Measurements from ENCODE around the gene STX11.
A peak's percentile ranks its signal among the peaks of the same experiment; 100 is the strongest.

Gene STX11

GRCh38 chr6:144143878-144144277 lies 6.4 kb upstream of the STX11 start:
- no peak for DNase-seq

- no peak for DNase-seq
Measured at GRCh38 chr6:144144996-144145395, 5.3 kb upstream of the STX11 start.

GRCh38 chr6:144145541-144145940 lies 4.8 kb upstream of the STX11 start:
- no peak for DNase-seq

GRCh38 chr6:144148886-144149285 lies 1.4 kb upstream of the STX11 start:
- DNase-seq: no peak

GRCh38 chr6:144149558-144149893 lies 791 bp upstream of the STX11 start:
- DNase-seq: no peak

GRCh38 chr6:144150710-144151657 lies 667 bp downstream of the STX11 start:
- peak; percentile 67 for DNase-seq

DNA sequence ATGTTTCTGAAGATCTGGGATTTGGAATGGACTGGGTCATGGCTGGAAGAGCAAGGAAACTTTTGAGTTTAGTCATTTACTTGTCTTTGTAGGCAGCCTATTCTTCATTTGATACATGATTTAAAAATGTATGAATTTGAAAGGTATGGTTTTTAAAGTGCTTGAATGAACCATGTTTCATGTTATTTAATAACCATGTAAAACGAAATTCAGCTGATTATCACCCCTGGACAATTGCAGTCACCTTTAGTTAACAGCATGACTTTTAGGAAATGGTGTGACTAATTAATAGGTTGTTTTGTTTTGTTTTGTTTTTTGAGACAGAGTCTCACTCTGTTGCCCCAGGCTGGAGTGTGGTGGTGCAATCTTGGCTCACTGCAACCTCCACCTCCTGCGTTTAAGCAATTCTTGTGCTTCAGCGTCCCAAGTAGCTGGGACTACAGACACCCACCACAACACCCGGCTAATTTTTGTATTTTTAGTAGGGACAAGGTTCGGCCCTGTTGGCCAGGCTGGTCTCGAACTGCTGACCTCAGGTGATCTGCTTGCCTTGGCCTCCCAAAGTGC lies 2.1 kb downstream of the STX11 start:
- DNase-seq: no peak

- no peak for DNase-seq
Measured at GRCh38 chr6:144153260-144153659, 2.9 kb downstream of the STX11 start.

- no peak for DNase-seq
Measured at GRCh38 chr6:144153971-144154370, 3.7 kb downstream of the STX11 start.

GRCh38 chr6:144155529-144155928 lies 5.2 kb downstream of the STX11 start:
- no peak for DNase-seq

DNA sequence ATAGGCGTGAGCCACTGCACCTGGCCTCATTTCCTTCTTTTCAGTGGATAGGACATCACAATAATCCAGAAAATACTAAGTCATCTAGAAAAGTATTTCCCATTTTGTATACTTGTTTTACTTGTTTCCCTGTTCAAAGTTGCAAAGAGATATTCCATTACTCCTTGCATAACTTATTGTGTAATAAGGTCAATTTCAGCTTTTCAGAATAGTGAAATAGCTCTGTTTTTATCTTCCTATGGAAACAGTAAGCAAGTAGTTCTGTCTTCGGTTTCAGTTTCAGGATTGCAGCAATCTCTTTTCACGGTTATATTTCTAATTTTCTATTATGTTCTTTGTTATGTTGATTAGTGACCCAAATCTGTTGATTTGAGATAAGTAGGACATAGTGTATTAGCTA lies 6.0 kb downstream of the STX11 start:
- no peak for DNase-seq

- no peak for DNase-seq
Measured at GRCh38 chr6:144156991-144157390, 6.7 kb downstream of the STX11 start.

GRCh38 chr6:144158133-144158532 lies 7.8 kb downstream of the STX11 start:
- DNase-seq: no peak

DNA sequence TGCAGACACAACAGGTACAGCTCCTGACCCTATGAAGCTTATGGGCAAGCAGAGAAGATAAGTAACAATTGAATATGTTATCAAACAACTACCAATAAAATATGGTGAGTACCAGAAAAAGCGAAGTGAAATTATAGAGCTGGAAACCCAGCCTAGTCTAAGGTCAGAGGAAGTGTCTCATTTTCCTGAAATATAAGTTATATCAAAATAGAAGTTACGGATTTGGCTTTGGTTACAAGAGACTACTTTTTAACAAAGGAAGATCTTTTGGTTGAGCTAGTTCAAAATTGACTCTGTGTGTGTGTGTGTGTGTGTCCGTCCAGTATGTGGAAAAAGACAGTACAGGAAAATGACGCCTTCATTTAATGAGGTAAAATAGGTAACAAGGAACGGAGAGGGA lies 8.9 kb downstream of the STX11 start:
- no peak for DNase-seq

- no peak for DNase-seq
Measured at GRCh38 chr6:144159742-144160141, 9.4 kb downstream of the STX11 start.

GRCh38 chr6:144160431-144161005 lies 10.2 kb downstream of the STX11 start:
- no peak for DNase-seq

GRCh38 chr6:144161975-144162374 lies 11.7 kb downstream of the STX11 start:
- no peak for DNase-seq

GRCh38 chr6:144162977-144163376 lies 12.7 kb downstream of the STX11 start:
- DNase-seq: no peak

- DNase-seq: no peak
Measured at GRCh38 chr6:144165784-144166183, 15.5 kb downstream of the STX11 start.

- DNase-seq: no peak
Measured at GRCh38 chr6:144170044-144170443, 19.7 kb downstream of the STX11 start.

GRCh38 chr6:144171406-144171805 lies 21.1 kb downstream of the STX11 start:
- no peak for DNase-seq

DNA sequence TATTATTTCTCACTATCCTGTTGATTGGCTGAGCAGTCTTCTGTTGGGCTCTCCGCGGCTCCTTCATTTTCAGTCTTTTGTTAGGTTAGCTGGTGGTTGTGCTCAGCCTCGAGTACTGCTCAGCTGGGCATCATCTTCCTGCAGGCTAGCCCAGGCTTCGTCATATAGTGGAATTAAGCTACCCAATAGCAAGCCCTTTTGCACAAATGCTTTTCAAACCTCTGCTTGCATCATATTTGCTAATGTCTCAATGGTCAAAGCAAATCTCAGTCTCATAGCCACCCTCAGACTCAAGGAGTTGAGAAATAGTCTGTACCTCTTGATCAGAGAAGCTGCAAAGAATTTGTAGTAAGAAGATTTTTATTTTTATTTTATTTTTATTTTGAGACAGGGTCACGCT lies 23.7 kb downstream of the STX11 start:
- no peak for DNase-seq

DNA sequence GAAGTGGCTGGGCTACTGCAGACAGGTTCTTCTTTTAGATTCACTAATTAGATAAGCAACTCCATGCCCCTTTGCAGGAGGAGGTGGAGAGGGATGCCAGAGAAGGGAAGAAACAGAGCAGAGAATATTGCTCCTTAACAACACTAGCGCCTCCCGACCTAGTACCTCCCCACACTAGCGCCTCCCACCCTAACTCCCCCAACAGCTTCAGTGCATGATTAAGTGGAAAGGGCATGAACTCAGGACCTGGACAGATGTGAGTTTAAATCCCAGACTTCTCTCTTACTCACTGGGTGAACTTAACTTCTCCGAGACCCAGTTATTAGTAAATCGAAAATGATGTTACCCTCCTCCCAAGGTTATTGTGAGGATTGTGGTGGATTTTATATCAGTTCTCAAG lies 25.7 kb downstream of the STX11 start:
- no peak for DNase-seq

- no peak for DNase-seq
Measured at GRCh38 chr6:144177726-144178125, 27.4 kb downstream of the STX11 start.

Measured in stimulated activated CD4-positive, alpha-beta T cell treated with anti-CD3 and anti-CD28 coated beads, Interleukin-1b, Interleukin-23, amount 100 ng/mL, for 48 hours (primary cell).